IMR-90 (cell line): ENCODE measurements around the gene STRIP2. TPM values are rescaled to one million over a fixed set of nuclear protein-coding genes. Genes with fewer than 3 reads are reported as not detected.

Experiments
- ATAC-seq: fragments of 200-7000 bp; cut with Tn5 transposase; 2 replicates; pipeline ENCODE4 v1.9.1; 2020; ENCODE audit warnings: low read depth, mild to moderate bottlenecking, moderate library complexity
- BruUV-seq: library from RNA; stranded (reverse); fragments of 400-500 nt; replicated peaks from 2 replicates; lab custom pipeline; 2021; lab: Mats Ljungman, UMichigan
- CTCF ChIA-PET: fragments of 300-600 bp; formaldehyde crosslinking; extraction: SDS; loops from one replicate; lab custom pipeline; 2021; ENCODE audit warnings: antibody characterized with exemption; lab: Yijun Ruan, JAX
- POLR2A ChIA-PET: fragments of 300-600 bp; sonication (Branson Sonifier 250); formaldehyde crosslinking; loops from one replicate; lab custom pipeline; 2022; ENCODE audit warnings: antibody characterized with exemption; ENCODE audit not compliant: unreplicated experiment; lab: Charles Lee
- DNase-seq: peaks from one replicate; pipeline ENCODE4 v3.0.0; 2013
- H2AFZ ChIP-seq: replicated peaks from 2 replicates; pipeline ENCODE3; 2013; ENCODE audit warnings: low read length, mild to moderate bottlenecking; ENCODE audit not compliant: poor library complexity
- H2AK5ac ChIP-seq: 2 replicates; pipeline ENCODE4 v1.6.1; 2013; ENCODE audit warnings: low read depth, low read length, inconsistent platforms
- H2AK9ac ChIP-seq: replicated peaks from 2 replicates; pipeline ENCODE3; 2013; ENCODE audit warnings: mild to moderate bottlenecking, low read depth, low read length, moderate library complexity; ENCODE audit not compliant: poor library complexity
- H2BK120ac ChIP-seq: 2 replicates; pipeline ENCODE4 v1.6.1; 2013; ENCODE audit warnings: low read depth, low read length, inconsistent platforms
- H2BK15ac ChIP-seq: 3 replicates; pipeline ENCODE4 v1.6.1; 2013; ENCODE audit warnings: low read depth, low read length, inconsistent platforms
- H2BK20ac ChIP-seq: 2 replicates; pipeline ENCODE4 v1.6.1; 2013; ENCODE audit warnings: low read depth, mild to moderate bottlenecking, inconsistent platforms, low read length, moderate library complexity
- H2BK5ac ChIP-seq: 2 replicates; pipeline ENCODE4 v1.6.1; 2013; ENCODE audit warnings: mild to moderate bottlenecking, low read depth, low read length, inconsistent platforms; ENCODE audit not compliant: poor library complexity, severe bottlenecking
- H3K14ac ChIP-seq: replicated peaks from 2 replicates; pipeline ENCODE4 v1.6.1; 2013; ENCODE audit warnings: low read depth, low read length, inconsistent platforms
- H3K18ac ChIP-seq: 2 replicates; pipeline ENCODE4 v1.6.1; 2013; ENCODE audit warnings: low read depth, low read length, control low read depth
- H3K23ac ChIP-seq: 2 replicates; pipeline ENCODE4 v1.6.1; 2013; ENCODE audit warnings: low read depth, low read length, inconsistent platforms
- H3K27ac ChIP-seq: 2 replicates; pipeline ENCODE4 v1.5.1; 2013; ENCODE audit warnings: mild to moderate bottlenecking, control low read depth, low read length; ENCODE audit not compliant: insufficient read depth
- H3K27me3 ChIP-seq: 2 replicates; pipeline ENCODE4 v1.6.1; 2013; ENCODE audit warnings: low read length; ENCODE audit not compliant: control insufficient read depth, insufficient read depth
- H3K36me3 ChIP-seq: 2 replicates; pipeline ENCODE4 v1.6.1; 2013; ENCODE audit warnings: low read length, mixed read lengths; ENCODE audit not compliant: control insufficient read depth, insufficient read depth
- H3K4ac ChIP-seq: 2 replicates; pipeline ENCODE4 v1.6.1; 2013; ENCODE audit warnings: low read depth, low read length, inconsistent platforms
- H3K4me1 ChIP-seq: 2 replicates; pipeline ENCODE4 v1.6.1; 2013; ENCODE audit warnings: low read length, mixed read lengths; ENCODE audit not compliant: control insufficient read depth, insufficient read depth
- H3K4me2 ChIP-seq: 2 replicates; pipeline ENCODE4 v1.6.1; 2013; ENCODE audit warnings: low read depth, mild to moderate bottlenecking, control low read depth, low read length, moderate library complexity
- H3K4me3 ChIP-seq: 2 replicates; pipeline ENCODE4 v1.5.1; 2013; ENCODE audit warnings: low read depth, mild to moderate bottlenecking, control low read depth, low read length, moderate library complexity; ENCODE audit not compliant: insufficient read depth
- H3K56ac ChIP-seq: 2 replicates; pipeline ENCODE4 v1.6.1; 2013; ENCODE audit warnings: low read length, inconsistent platforms; ENCODE audit not compliant: insufficient read depth; ENCODE audit errors: extremely low read depth
- H3K79me1 ChIP-seq, 2 experiments: 2 replicates each; pipeline ENCODE4 v1.6.1; 2013; ENCODE audit warnings: low read length in 2 of 2, inconsistent platforms in 1 of 2, low read depth in 1 of 2
- H3K9ac ChIP-seq: 2 replicates; pipeline ENCODE4 v1.6.1; 2013; ENCODE audit warnings: low read depth, low read length, control low read depth
- H3K9me1 ChIP-seq: 2 replicates; pipeline ENCODE4 v1.6.1; 2013; ENCODE audit warnings: low read length, inconsistent platforms; ENCODE audit not compliant: insufficient read depth
- H3K9me3 ChIP-seq: 2 replicates; pipeline ENCODE4 v1.6.1; 2013; ENCODE audit warnings: low read length; ENCODE audit not compliant: control insufficient read depth, insufficient read depth
- H4K20me1 ChIP-seq: 2 replicates; pipeline ENCODE4 v1.6.1; 2013; ENCODE audit warnings: low read length, inconsistent platforms; ENCODE audit not compliant: insufficient read depth
- H4K5ac ChIP-seq: 2 replicates; pipeline ENCODE4 v1.6.1; 2013; ENCODE audit warnings: mild to moderate bottlenecking, low read depth, low read length, control low read depth
- H4K8ac ChIP-seq, 2 experiments: 2 replicates each; pipeline ENCODE4 v1.6.1; 2013; ENCODE audit warnings: low read depth in 2 of 2, low read length in 2 of 2, control low read depth in 1 of 2, inconsistent platforms in 1 of 2
- H4K91ac ChIP-seq: 2 replicates; pipeline ENCODE4 v1.6.1; 2013; ENCODE audit warnings: low read depth, low read length, inconsistent platforms; ENCODE audit not compliant: insufficient read depth
- CEBPB ChIP-seq: IDR thresholded peaks from 2 replicates; pipeline ENCODE4 v1.6.1; 2012; ENCODE audit warnings: low read depth, low read length, improper control_type of control experiment
- FOS ChIP-seq: fragments of 150-350 bp; IDR thresholded peaks from 2 replicates; pipeline ENCODE4 v1.6.1; 2016; ENCODE audit warnings: low read depth, low read length
- MXI1 ChIP-seq: IDR thresholded peaks from 2 replicates; pipeline ENCODE4 v1.6.1; 2012; ENCODE audit warnings: low read depth, mild to moderate bottlenecking, low read length, moderate library complexity, borderline replicate concordance
- POLR2A ChIP-seq: IDR thresholded peaks from 2 replicates; pipeline ENCODE4 v1.6.1; 2012; ENCODE audit warnings: mild to moderate bottlenecking, low read depth, low read length
- RFX5 ChIP-seq: IDR thresholded peaks from 2 replicates; pipeline ENCODE4 v1.8.0; 2012; ENCODE audit warnings: low read depth, mild to moderate bottlenecking, low read length, moderate library complexity
- SMC3 ChIP-seq: fragments of 150-350 bp; IDR thresholded peaks from 2 replicates; pipeline ENCODE4 v1.6.1; 2016; ENCODE audit warnings: low read depth, mild to moderate bottlenecking, antibody characterized with exemption, low read length, moderate library complexity
- WGBS, 2 experiments: methylation state at CpG; one replicate each; pipeline versions ENCODE4 v1.1.5 to v1.1.7; 2013; ENCODE audit warnings: missing lambda C conversion rate in 2 of 2; ENCODE audit not compliant: insufficient read length in 1 of 2; ENCODE audit errors: extremely low coverage in 2 of 2; 5-methylcytosine and 5-hydroxymethylcytosine counted together
- dilution Hi-C: fragments of 300-500 bp; cut with HindIII; formaldehyde crosslinking; loops from one replicate; pipeline ENCODE4 v1.14.3; 2018; ENCODE audit warnings: low sequenced_read_pairs; ENCODE audit not compliant: unreplicated experiment
- in situ Hi-C: fragments of 300-500 bp; cut with MboI; formaldehyde crosslinking; loops from 3 replicates; pipeline ENCODE4 v1.14.3; 2019; ENCODE audit warnings: low sequenced_read_pairs, inconsistent platforms, mixed read lengths
- intact Hi-C: fragments of 100-400 bp; cut with micrococcal nuclease; formaldehyde crosslinking; loops from 2 replicates; pipeline ENCODE4 v1.10.0; 2022
- polyA plus RNA-seq, 3 experiments: library from polyadenylated mRNA; depleted of rRNA; stranded (reverse); fragments of >200 nt; gene quantifications; 2 replicates each; pipeline ENCODE4 v1.2.3, GENCODE V29; 2012; ENCODE audit warnings: low replicate concordance in 1 of 3
- total RNA-seq: library from RNA; depleted of rRNA; stranded (reverse); fragments of >200 nt; gene quantifications from 2 replicates; pipeline ENCODE4 v1.2.3, GENCODE V29; 2012
- TF ChIP-seq, protein P1 (sequence below): fragments of 150-350 bp; IDR thresholded peaks from 2 replicates; pipeline ENCODE4 v1.6.1; 2016; ENCODE audit warnings: low read depth, mild to moderate bottlenecking, low read length, moderate library complexity, borderline replicate concordance

STRIP2 gene
- total and polyA plus RNA-seq, 2 of the 4 experiments (the other 2 are of a cell fraction) = 1.8 to 3.0 TPM

DNA sequence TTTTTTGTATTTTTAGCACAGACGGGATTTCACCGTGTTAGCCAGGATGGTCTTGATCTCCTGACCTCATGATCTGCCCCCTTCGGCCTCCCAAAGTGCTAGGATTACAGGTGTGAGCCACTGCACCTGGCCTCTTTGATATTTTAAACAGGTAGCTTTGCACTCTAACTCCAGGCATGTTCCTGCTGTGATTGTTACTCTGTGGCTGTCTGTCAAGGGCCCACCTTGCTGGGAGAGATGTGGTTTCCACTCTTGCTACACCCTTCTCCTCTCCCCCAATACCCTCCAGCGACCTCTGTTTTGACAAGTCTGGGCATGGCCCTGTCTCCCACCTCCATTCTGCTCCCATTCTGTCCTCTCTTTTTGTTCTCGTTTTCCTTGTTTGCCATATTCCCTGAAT is 85.2 kb downstream of the STRIP2 start:
- peaks cover 35% of the 10 kb centered on the region for H3K27me3 ChIP-seq
- no peak overlapping the region for H2BK5ac ChIP-seq
- no peak overlapping the region for H2BK15ac ChIP-seq
- BruUV-seq = no TSS peak
- in situ Hi-C loops = no loop called here
- intact Hi-C loops = no loop called here
- H4K8ac ChIP-seq = no peak overlapping the region
- dilution Hi-C loops = no loop called here
- DNase-seq = no peak
- no peaks in the 10 kb centered on the region for H3K4me1 ChIP-seq
- no peak overlapping the region for H4K5ac ChIP-seq
- no peaks in the 10 kb centered on the region for H3K9me3 ChIP-seq
- no peak overlapping the region for H3K4me3 ChIP-seq
- H2AK5ac ChIP-seq = no peak overlapping the region
- no peak overlapping the region for H3K27ac ChIP-seq
- H2BK120ac ChIP-seq = no peak overlapping the region
- 10% methylated on average over 3 of the region's 5 CpGs; no CpG with 5 or more reads in 1 of the 2 experiments for WGBS, 2 experiments
- no peak overlapping the region for H3K56ac ChIP-seq
- ChIA-PET CTCF (interaction anchor here (0.7 kb wide), 1 partner anchor 89 kb away, joined by 3 read pairs; no protein-coding TSS in a partner anchor), POLR2A (no interaction called here)
- H2AFZ ChIP-seq = peak overlapping the region; percentile 33
- TF ChIP-seq CEBPB (no peak), POLR2A (no peak), RFX5 (no peak), SMC3 (no peak), FOS (no peak), MXI1 (no peak)
- TF ChIP-seq, protein P1, sequence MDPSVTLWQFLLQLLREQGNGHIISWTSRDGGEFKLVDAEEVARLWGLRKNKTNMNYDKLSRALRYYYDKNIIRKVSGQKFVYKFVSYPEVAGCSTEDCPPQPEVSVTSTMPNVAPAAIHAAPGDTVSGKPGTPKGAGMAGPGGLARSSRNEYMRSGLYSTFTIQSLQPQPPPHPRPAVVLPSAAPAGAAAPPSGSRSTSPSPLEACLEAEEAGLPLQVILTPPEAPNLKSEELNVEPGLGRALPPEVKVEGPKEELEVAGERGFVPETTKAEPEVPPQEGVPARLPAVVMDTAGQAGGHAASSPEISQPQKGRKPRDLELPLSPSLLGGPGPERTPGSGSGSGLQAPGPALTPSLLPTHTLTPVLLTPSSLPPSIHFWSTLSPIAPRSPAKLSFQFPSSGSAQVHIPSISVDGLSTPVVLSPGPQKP = no peak
- H3K4ac ChIP-seq = no peak overlapping the region
- H4K20me1 ChIP-seq = no peaks in the 10 kb centered on the region
- H3K23ac ChIP-seq = no peak overlapping the region
- H3K14ac ChIP-seq = no peak overlapping the region
- no peaks in the 10 kb centered on the region for H3K36me3 ChIP-seq
- no peak for ATAC-seq
- no peak overlapping the region for H4K91ac ChIP-seq
- no peak overlapping the region for H3K18ac ChIP-seq
- H2AK9ac ChIP-seq = no peak overlapping the region
- H2BK20ac ChIP-seq = no peak overlapping the region
- H3K9ac ChIP-seq = no peak overlapping the region
- no peaks in the 10 kb centered on the region for H3K9me1 ChIP-seq
- H3K4me2 ChIP-seq = no peak overlapping the region
- no peaks in the 10 kb centered on the region for H3K79me1 ChIP-seq
